H1 (cell line): ENCODE measurements around the gene CAMKK1.

Source experiments
- BACH1 ChIP-seq: IDR thresholded peaks from 2 replicates; pipeline ENCODE4 v1.6.1; 2012; ENCODE audit warnings: low read length, improper control_type of control experiment
- CBX8 ChIP-seq: fragments of 300-800, 300-1000 bp; sonication (generic); IDR thresholded peaks from 2 replicates; pipeline ENCODE4 v1.7.1; 2016; ENCODE audit warnings: low read depth, low read length, borderline replicate concordance
- CREB1 ChIP-seq: IDR thresholded peaks from 2 replicates; pipeline ENCODE4 v1.6.1; 2012; ENCODE audit warnings: inconsistent platforms
- EGR1 ChIP-seq: IDR thresholded peaks from 2 replicates; pipeline ENCODE4 v1.6.1; 2011; ENCODE audit warnings: low read depth, low read length, borderline replicate concordance
- NANOG ChIP-seq: IDR thresholded peaks from 2 replicates; pipeline ENCODE4 v1.6.1; 2011; ENCODE audit warnings: low read length, low read depth, mild to moderate bottlenecking, inconsistent platforms; ENCODE audit not compliant: insufficient read depth, poor library complexity, severe bottlenecking
- POLR2A ChIP-seq, 2 experiments: IDR thresholded peaks; 1 replicate in 1 of 2; 2 replicates in 1 of 2; pipeline ENCODE4 v1.6.1; 2011; ENCODE audit warnings: low read depth in 2 of 2, low read length in 2 of 2, mild to moderate bottlenecking in 2 of 2; ENCODE audit errors: control extremely low read depth in 1 of 2
- POLR2AphosphoS5 ChIP-seq: IDR thresholded peaks from 2 replicates; pipeline ENCODE4 v1.6.1; 2011; ENCODE audit warnings: low read depth, low read length
- SP1 ChIP-seq: IDR thresholded peaks from 2 replicates; pipeline ENCODE4 v1.6.1; 2011; ENCODE audit warnings: low read depth, low read length
- YY1 ChIP-seq: IDR thresholded peaks from 2 replicates; pipeline ENCODE4 v1.6.1; 2011; ENCODE audit warnings: low read depth, mild to moderate bottlenecking, low read length
- TF ChIP-seq, protein P1 (sequence below), 3 experiments: IDR thresholded peaks; 1 replicate in 2 of 3; 2 replicates in 1 of 3; pipeline versions ENCODE4 v1.5.1 to v1.6.1; 2011; ENCODE audit warnings: low read length in 3 of 3, mild to moderate bottlenecking in 3 of 3, inconsistent platforms in 2 of 3, low read depth in 1 of 3, moderate library complexity in 1 of 3; ENCODE audit not compliant: insufficient read depth in 1 of 3; ENCODE audit errors: control extremely low read depth in 1 of 3
- TF ChIP-seq, protein P2 (sequence below): IDR thresholded peaks from 2 replicates; pipeline ENCODE4 v1.6.1; 2011; ENCODE audit warnings: low read depth, mild to moderate bottlenecking, low read length; ENCODE audit not compliant: insufficient read depth
- TF ChIP-seq, protein P3 (sequence below): fragments of 300-600 bp; sonication (generic); IDR thresholded peaks from 2 replicates; pipeline ENCODE4 v1.7.1; 2012; ENCODE audit warnings: low read length, moderate library complexity, mild to moderate bottlenecking, inconsistent platforms; ENCODE audit not compliant: insufficient replicate concordance

DNA sequence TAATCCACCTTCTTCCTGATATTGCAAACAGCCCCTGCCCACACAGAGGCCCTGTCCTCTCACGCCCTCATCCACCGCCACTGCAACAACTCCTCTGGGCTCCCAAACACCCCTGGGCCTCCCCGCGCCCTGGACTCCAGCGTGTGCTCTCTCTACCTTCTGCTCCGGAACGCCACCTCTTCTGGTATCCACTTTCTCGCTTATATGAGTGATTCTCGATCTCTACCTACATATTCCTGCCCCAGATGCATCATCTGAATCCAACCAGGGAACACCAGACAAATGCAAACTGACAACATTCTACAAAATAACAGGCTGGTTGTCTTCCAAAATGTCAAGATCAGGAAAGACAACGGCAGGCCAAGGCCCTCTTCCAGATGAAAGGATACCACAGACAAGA, 19.0 kb downstream of the CAMKK1 start:
- no peak for TF ChIP-seq BACH1
- TF ChIP-seq, protein P1, sequence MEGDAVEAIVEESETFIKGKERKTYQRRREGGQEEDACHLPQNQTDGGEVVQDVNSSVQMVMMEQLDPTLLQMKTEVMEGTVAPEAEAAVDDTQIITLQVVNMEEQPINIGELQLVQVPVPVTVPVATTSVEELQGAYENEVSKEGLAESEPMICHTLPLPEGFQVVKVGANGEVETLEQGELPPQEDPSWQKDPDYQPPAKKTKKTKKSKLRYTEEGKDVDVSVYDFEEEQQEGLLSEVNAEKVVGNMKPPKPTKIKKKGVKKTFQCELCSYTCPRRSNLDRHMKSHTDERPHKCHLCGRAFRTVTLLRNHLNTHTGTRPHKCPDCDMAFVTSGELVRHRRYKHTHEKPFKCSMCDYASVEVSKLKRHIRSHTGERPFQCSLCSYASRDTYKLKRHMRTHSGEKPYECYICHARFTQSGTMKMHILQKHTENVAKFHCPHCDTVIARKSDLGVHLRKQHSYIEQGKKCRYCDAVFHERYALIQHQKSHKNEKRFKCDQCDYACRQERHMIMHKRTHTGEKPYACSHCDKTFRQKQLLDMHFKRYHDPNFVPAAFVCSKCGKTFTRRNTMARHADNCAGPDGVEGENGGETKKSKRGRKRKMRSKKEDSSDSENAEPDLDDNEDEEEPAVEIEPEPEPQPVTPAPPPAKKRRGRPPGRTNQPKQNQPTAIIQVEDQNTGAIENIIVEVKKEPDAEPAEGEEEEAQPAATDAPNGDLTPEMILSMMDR (IDR thresholded peaks at IDR 0.05; ENCODE audit: control extremely low read depth in 1 of 3, insufficient read depth in 1 of 3, low read depth in 1 of 3, low read length in 3 of 3), result no peak
- TF ChIP-seq, protein P2, sequence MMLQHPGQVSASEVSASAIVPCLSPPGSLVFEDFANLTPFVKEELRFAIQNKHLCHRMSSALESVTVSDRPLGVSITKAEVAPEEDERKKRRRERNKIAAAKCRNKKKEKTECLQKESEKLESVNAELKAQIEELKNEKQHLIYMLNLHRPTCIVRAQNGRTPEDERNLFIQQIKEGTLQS, result no peak
- TF ChIP-seq SP1, result no peak
- TF ChIP-seq CBX8, result no peak
- TF ChIP-seq POLR2A (IDR thresholded peaks at IDR 0.05; ENCODE audit: control extremely low read depth in 1 of 2, low read depth in 2 of 2, low read length in 2 of 2), result no peak
- TF ChIP-seq NANOG, result no peak
- TF ChIP-seq YY1, result no peak
- TF ChIP-seq EGR1, result no peak
- TF ChIP-seq CREB1, result no peak
- no peak for TF ChIP-seq POLR2AphosphoS5
- TF ChIP-seq, protein P3, sequence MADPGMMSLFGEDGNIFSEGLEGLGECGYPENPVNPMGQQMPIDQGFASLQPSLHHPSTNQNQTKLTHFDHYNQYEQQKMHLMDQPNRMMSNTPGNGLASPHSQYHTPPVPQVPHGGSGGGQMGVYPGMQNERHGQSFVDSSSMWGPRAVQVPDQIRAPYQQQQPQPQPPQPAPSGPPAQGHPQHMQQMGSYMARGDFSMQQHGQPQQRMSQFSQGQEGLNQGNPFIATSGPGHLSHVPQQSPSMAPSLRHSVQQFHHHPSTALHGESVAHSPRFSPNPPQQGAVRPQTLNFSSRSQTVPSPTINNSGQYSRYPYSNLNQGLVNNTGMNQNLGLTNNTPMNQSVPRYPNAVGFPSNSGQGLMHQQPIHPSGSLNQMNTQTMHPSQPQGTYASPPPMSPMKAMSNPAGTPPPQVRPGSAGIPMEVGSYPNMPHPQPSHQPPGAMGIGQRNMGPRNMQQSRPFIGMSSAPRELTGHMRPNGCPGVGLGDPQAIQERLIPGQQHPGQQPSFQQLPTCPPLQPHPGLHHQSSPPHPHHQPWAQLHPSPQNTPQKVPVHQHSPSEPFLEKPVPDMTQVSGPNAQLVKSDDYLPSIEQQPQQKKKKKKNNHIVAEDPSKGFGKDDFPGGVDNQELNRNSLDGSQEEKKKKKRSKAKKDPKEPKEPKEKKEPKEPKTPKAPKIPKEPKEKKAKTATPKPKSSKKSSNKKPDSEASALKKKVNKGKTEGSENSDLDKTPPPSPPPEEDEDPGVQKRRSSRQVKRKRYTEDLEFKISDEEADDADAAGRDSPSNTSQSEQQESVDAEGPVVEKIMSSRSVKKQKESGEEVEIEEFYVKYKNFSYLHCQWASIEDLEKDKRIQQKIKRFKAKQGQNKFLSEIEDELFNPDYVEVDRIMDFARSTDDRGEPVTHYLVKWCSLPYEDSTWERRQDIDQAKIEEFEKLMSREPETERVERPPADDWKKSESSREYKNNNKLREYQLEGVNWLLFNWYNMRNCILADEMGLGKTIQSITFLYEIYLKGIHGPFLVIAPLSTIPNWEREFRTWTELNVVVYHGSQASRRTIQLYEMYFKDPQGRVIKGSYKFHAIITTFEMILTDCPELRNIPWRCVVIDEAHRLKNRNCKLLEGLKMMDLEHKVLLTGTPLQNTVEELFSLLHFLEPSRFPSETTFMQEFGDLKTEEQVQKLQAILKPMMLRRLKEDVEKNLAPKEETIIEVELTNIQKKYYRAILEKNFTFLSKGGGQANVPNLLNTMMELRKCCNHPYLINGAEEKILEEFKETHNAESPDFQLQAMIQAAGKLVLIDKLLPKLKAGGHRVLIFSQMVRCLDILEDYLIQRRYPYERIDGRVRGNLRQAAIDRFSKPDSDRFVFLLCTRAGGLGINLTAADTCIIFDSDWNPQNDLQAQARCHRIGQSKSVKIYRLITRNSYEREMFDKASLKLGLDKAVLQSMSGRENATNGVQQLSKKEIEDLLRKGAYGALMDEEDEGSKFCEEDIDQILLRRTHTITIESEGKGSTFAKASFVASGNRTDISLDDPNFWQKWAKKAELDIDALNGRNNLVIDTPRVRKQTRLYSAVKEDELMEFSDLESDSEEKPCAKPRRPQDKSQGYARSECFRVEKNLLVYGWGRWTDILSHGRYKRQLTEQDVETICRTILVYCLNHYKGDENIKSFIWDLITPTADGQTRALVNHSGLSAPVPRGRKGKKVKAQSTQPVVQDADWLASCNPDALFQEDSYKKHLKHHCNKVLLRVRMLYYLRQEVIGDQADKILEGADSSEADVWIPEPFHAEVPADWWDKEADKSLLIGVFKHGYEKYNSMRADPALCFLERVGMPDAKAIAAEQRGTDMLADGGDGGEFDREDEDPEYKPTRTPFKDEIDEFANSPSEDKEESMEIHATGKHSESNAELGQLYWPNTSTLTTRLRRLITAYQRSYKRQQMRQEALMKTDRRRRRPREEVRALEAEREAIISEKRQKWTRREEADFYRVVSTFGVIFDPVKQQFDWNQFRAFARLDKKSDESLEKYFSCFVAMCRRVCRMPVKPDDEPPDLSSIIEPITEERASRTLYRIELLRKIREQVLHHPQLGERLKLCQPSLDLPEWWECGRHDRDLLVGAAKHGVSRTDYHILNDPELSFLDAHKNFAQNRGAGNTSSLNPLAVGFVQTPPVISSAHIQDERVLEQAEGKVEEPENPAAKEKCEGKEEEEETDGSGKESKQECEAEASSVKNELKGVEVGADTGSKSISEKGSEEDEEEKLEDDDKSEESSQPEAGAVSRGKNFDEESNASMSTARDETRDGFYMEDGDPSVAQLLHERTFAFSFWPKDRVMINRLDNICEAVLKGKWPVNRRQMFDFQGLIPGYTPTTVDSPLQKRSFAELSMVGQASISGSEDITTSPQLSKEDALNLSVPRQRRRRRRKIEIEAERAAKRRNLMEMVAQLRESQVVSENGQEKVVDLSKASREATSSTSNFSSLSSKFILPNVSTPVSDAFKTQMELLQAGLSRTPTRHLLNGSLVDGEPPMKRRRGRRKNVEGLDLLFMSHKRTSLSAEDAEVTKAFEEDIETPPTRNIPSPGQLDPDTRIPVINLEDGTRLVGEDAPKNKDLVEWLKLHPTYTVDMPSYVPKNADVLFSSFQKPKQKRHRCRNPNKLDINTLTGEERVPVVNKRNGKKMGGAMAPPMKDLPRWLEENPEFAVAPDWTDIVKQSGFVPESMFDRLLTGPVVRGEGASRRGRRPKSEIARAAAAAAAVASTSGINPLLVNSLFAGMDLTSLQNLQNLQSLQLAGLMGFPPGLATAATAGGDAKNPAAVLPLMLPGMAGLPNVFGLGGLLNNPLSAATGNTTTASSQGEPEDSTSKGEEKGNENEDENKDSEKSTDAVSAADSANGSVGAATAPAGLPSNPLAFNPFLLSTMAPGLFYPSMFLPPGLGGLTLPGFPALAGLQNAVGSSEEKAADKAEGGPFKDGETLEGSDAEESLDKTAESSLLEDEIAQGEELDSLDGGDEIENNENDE, result no peak
